ENCODE results near the gene AP1S1. TPM values are rescaled to one million over a fixed set of nuclear protein-coding genes. Genes with fewer than 3 reads are reported as not detected.
"Not testable (repeated sequence)": the region's sequence is repeated elsewhere in the genome, so short reads cannot be mapped to it uniquely, and the experiment has no call there.

AP1S1 gene
- total RNA-seq, 1 experiment from 2014 or later: 52.3 TPM

DNA sequence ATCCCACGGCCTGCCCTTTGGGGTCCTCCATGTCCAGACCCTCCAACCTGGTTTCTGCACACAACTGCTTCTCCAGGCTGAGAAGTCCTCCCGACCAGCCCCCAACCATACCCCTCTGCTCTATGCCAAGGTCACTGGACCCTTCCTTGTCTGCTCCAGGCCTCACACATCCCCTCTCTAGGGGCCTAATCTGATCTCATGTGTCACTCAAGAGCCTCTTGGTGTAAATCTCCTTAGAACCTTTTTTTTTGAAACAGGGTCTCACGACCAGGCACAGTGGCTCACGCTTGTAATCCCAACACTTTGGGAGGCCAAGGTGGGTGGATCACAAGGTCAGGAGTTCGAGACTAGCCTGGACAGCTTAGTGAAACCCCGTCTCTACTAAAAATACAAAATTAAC lies 44.9 kb upstream of the AP1S1 start:
- H3K4me3 Mint-ChIP-seq (ENCODE audit: unreplicated experiment): no peak overlapping the region
- Histone ChIP-seq H3K27me3 (replicated peaks; ENCODE audit: control insufficient read depth, insufficient read depth, low read length) (no peaks in the 10 kb centered on the region), H3K4me3 (ENCODE audit: low read depth, low read length) (no peak overlapping the region), H3K36me3 (ENCODE audit: control insufficient read depth, insufficient read depth, low read length) (no peaks in the 10 kb centered on the region), H3K9me3 (no peaks in the 10 kb centered on the region), H3K4me1 (no peaks in the 10 kb centered on the region)
- no peaks in the 10 kb centered on the region for H3K9me3 Mint-ChIP-seq (ENCODE audit: unreplicated experiment)
- intact Hi-C loops (cut with micrococcal nuclease; ENCODE audit: unreplicated experiment): no loop called here
- H3K27ac Mint-ChIP-seq (ENCODE audit: unreplicated experiment): no peak overlapping the region
- TF ChIP-seq, protein P1, sequence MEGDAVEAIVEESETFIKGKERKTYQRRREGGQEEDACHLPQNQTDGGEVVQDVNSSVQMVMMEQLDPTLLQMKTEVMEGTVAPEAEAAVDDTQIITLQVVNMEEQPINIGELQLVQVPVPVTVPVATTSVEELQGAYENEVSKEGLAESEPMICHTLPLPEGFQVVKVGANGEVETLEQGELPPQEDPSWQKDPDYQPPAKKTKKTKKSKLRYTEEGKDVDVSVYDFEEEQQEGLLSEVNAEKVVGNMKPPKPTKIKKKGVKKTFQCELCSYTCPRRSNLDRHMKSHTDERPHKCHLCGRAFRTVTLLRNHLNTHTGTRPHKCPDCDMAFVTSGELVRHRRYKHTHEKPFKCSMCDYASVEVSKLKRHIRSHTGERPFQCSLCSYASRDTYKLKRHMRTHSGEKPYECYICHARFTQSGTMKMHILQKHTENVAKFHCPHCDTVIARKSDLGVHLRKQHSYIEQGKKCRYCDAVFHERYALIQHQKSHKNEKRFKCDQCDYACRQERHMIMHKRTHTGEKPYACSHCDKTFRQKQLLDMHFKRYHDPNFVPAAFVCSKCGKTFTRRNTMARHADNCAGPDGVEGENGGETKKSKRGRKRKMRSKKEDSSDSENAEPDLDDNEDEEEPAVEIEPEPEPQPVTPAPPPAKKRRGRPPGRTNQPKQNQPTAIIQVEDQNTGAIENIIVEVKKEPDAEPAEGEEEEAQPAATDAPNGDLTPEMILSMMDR (IDR thresholded peaks at IDR 0.05; ENCODE audit: insufficient read depth in 1 of 2, low read depth in 1 of 2, low read length in 1 of 2, severe bottlenecking in 1 of 2, unreplicated experiment in 1 of 2): no peak
- H3K4me1 Mint-ChIP-seq (ENCODE audit: low read depth, unreplicated experiment): no peaks in the 10 kb centered on the region
- DNase-seq: no peak
- no peaks in the 10 kb centered on the region for H3K36me3 Mint-ChIP-seq (ENCODE audit: insufficient read depth, unreplicated experiment)
- ChIA-PET POLR2A (no interaction called here), CTCF (no interaction called here)
- BruUV-seq (replicated peaks): no TSS peak
- no peaks in the 10 kb centered on the region for H3K27me3 Mint-ChIP-seq (ENCODE audit: insufficient read depth, unreplicated experiment)

DNA sequence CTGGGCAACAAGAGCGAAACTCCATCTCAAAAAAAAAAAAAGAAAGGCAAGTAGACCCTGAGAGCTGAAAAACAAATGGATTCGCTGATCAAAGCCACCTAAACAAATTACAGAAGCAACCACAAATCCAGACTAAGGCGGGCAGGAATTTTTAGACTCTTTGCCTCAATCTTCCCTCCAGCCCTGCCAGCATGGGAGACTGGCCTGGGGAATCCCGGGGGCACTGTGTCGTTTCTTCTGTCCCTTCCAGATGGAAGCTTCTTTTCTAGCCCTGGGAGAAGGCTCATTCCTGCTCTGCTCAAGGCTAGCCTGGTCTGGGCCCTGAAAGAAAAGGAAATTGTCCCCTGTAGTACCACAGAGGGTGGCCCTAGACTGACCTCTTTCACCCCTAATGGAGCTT lies 43.0 kb upstream of the AP1S1 start:
- no peak for DNase-seq
- BruUV-seq (replicated peaks): no TSS peak
- Histone ChIP-seq H3K4me1 (no peaks in the 10 kb centered on the region), H3K9me3 (no peaks in the 10 kb centered on the region), H3K4me3 (ENCODE audit: low read depth, low read length) (no peak overlapping the region), H3K27me3 (replicated peaks; ENCODE audit: control insufficient read depth, insufficient read depth, low read length) (no peaks in the 10 kb centered on the region), H3K36me3 (ENCODE audit: control insufficient read depth, insufficient read depth, low read length) (no peaks in the 10 kb centered on the region)
- intact Hi-C loops (cut with micrococcal nuclease; ENCODE audit: unreplicated experiment): no loop called here
- TF ChIP-seq, protein P1 (IDR thresholded peaks at IDR 0.05; ENCODE audit: insufficient read depth in 1 of 2, low read depth in 1 of 2, low read length in 1 of 2, severe bottlenecking in 1 of 2, unreplicated experiment in 1 of 2): no peak
- H3K9me3 Mint-ChIP-seq (ENCODE audit: unreplicated experiment): no peaks in the 10 kb centered on the region
- no peaks in the 10 kb centered on the region for H3K36me3 Mint-ChIP-seq (ENCODE audit: insufficient read depth, unreplicated experiment)
- no peak overlapping the region for H3K27ac Mint-ChIP-seq (ENCODE audit: unreplicated experiment)
- H3K4me1 Mint-ChIP-seq (ENCODE audit: low read depth, unreplicated experiment): no peaks in the 10 kb centered on the region
- POLR2A ChIA-PET: no interaction called here
- H3K4me3 Mint-ChIP-seq (ENCODE audit: unreplicated experiment): no peak overlapping the region
- no peaks in the 10 kb centered on the region for H3K27me3 Mint-ChIP-seq (ENCODE audit: insufficient read depth, unreplicated experiment)
- CTCF ChIA-PET: no interaction called here

DNA sequence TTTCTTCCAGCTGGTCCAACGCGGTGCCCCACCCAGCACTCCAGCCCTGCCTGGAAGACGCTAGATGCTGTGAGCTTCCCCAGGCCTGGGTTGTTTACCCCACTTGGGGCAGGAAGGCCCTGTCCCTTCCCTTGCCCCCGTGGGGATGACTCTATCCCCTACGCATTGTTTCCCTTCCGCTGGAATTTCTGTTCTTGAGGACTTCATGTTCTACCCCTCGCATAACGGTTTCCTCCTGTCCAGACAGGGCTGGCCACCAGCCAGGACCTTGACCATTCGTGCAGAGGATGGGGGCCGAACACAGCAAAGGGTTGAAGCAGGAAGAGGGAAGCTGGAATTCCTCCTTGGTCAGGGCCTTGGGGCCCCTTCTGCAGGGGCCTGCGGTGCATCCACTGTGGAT lies 42.0 kb upstream of the AP1S1 start:
- DNase-seq: no peak
- CTCF ChIA-PET: no interaction called here
- Mint-ChIP-seq H3K27me3 (ENCODE audit: insufficient read depth, unreplicated experiment) (no peaks in the 10 kb centered on the region), H3K9me3 (ENCODE audit: unreplicated experiment) (no peaks in the 10 kb centered on the region), H3K27ac (ENCODE audit: unreplicated experiment) (no peak overlapping the region), H3K36me3 (ENCODE audit: insufficient read depth, unreplicated experiment) (no peaks in the 10 kb centered on the region), H3K4me1 (ENCODE audit: low read depth, unreplicated experiment) (no peaks in the 10 kb centered on the region), H3K4me3 (ENCODE audit: unreplicated experiment) (no peak overlapping the region)
- no peaks in the 10 kb centered on the region for H3K27me3 ChIP-seq (replicated peaks; ENCODE audit: control insufficient read depth, insufficient read depth, low read length)
- H3K36me3 ChIP-seq (ENCODE audit: control insufficient read depth, insufficient read depth, low read length): no peaks in the 10 kb centered on the region
- no peak overlapping the region for H3K4me3 ChIP-seq (ENCODE audit: low read depth, low read length)
- BruUV-seq (replicated peaks): no TSS peak
- POLR2A ChIA-PET: no interaction called here
- TF ChIP-seq, protein P1 (IDR thresholded peaks at IDR 0.05; ENCODE audit: insufficient read depth in 1 of 2, low read depth in 1 of 2, low read length in 1 of 2, severe bottlenecking in 1 of 2, unreplicated experiment in 1 of 2): no peak
- no peaks in the 10 kb centered on the region for H3K4me1 ChIP-seq
- no peaks in the 10 kb centered on the region for H3K9me3 ChIP-seq
- intact Hi-C loops (cut with micrococcal nuclease; ENCODE audit: unreplicated experiment): no loop called here

DNA sequence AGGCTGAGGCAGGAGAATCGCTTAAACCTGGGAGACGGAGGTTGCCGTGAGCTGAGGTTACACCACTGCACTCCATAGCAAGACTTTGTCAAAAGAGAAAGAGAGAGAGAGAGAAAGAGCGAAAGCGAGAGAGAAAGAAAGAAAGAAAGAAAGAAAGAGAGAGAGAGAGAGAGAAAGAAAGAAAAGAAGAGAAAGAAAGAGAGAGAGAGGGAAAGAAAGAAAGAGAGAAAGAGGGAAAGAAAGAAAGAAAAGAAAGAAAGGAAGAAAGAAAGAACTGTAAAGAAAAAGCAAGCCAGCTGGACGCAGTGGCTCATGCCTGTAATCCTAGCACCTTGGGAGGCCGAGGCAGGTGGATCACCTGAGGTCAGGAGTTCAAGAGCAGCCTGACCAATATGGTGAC lies 41.1 kb upstream of the AP1S1 start:
- H3K4me3 Mint-ChIP-seq (ENCODE audit: unreplicated experiment); CTCF ChIA-PET; H3K9me3 Mint-ChIP-seq (ENCODE audit: unreplicated experiment); BruUV-seq (replicated peaks); H3K27ac Mint-ChIP-seq (ENCODE audit: unreplicated experiment); H3K9me3 ChIP-seq; H3K4me3 ChIP-seq (ENCODE audit: low read depth, low read length); H3K27me3 ChIP-seq (replicated peaks; ENCODE audit: control insufficient read depth, insufficient read depth, low read length); H3K4me1 Mint-ChIP-seq (ENCODE audit: low read depth, unreplicated experiment); DNase-seq; intact Hi-C loops (cut with micrococcal nuclease; ENCODE audit: unreplicated experiment); H3K36me3 Mint-ChIP-seq (ENCODE audit: insufficient read depth, unreplicated experiment); POLR2A ChIA-PET; H3K27me3 Mint-ChIP-seq (ENCODE audit: insufficient read depth, unreplicated experiment); H3K36me3 ChIP-seq (ENCODE audit: control insufficient read depth, insufficient read depth, low read length); H3K4me1 ChIP-seq: not testable (repeated sequence)

Measured in Caco-2 (cell line).